ENCODE results near the gene URB2. TPM values are rescaled to one million over a fixed set of nuclear protein-coding genes. Genes with fewer than 3 reads are reported as not detected.

The URB2 gene
- total and polyA plus RNA-seq, 2 of the 13 experiments (the other 11 are each of a cell fraction or from before 2014, with no cell fraction given), result 4.0 to 17.6 TPM

DNA sequence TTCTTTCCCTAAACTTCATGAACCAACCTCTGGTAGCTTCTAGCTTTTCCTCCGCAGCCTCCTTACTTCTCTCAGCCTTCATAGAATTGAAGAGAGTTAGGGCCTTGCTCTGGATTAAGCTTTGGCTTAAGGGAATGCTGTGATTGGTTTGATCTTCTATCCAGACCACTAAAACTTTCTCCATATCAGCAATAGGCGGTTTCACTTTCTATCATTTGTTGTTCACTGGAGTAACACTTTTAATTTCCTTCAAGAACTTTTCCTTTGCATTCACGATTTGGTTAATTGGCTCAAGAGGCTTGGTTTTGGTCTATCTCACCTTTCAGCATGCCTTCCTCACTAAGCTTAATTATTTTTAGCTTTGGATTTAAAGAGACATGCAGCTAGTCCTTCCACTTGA is 5.1 kb downstream of the URB2 start (continued):
- TF ChIP-seq, protein P1, sequence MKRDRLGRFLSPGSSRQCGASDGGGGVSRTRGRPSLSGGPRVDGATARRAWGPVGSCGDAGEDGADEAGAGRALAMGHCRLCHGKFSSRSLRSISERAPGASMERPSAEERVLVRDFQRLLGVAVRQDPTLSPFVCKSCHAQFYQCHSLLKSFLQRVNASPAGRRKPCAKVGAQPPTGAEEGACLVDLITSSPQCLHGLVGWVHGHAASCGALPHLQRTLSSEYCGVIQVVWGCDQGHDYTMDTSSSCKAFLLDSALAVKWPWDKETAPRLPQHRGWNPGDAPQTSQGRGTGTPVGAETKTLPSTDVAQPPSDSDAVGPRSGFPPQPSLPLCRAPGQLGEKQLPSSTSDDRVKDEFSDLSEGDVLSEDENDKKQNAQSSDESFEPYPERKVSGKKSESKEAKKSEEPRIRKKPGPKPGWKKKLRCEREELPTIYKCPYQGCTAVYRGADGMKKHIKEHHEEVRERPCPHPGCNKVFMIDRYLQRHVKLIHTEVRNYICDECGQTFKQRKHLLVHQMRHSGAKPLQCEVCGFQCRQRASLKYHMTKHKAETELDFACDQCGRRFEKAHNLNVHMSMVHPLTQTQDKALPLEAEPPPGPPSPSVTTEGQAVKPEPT (CRISPR knock-in tag; IDR thresholded peaks at IDR 0.05; ENCODE audit: low read depth), result no peak
- TF ChIP-seq ZNF430 (CRISPR knock-in tag; IDR thresholded peaks at IDR 0.05) (no peak), ZNF180 (CRISPR knock-in tag; IDR thresholded peaks at IDR 0.05; ENCODE audit: borderline replicate concordance, low read depth) (no peak), FOXK1 (CRISPR knock-in tag; IDR thresholded peaks at IDR 0.05; ENCODE audit: borderline replicate concordance, low read depth) (no peak), NFYC (CRISPR knock-in tag; IDR thresholded peaks at IDR 0.05) (no peak)
- TF ChIP-seq, protein P2, sequence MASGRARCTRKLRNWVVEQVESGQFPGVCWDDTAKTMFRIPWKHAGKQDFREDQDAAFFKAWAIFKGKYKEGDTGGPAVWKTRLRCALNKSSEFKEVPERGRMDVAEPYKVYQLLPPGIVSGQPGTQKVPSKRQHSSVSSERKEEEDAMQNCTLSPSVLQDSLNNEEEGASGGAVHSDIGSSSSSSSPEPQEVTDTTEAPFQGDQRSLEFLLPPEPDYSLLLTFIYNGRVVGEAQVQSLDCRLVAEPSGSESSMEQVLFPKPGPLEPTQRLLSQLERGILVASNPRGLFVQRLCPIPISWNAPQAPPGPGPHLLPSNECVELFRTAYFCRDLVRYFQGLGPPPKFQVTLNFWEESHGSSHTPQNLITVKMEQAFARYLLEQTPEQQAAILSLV (CRISPR knock-in tag; IDR thresholded peaks at IDR 0.05; ENCODE audit: borderline replicate concordance), result no peak

DNA sequence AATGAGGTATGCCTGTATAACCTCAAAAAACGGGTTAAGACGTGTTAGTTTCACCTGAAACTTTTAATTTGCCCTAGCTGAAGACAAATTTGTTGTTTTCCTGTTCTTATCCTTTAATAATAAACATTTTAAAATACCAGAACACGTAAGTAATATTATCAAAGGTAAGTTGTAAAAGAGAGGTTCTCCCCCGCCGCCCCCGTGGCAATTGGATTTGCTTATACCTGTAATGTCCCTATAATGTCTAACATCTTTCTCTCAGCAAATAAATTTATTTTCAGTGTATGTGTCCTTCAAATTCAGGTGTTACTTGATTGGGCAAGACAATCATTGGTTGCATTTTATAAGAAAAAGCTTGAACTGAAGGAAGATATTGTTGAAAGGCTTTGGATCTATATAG is 5.9 kb downstream of the URB2 start:
- no TSS peak for BruUV-seq (replicated peaks)
- ChIA-PET CTCF (ENCODE audit: low intra/inter-chr PET ratio, low total read pairs) (no interaction called here), POLR2A (no interaction called here)
- Histone ChIP-seq H2AFZ (ENCODE audit: low read length) (no peak overlapping the region), H3K4me1 (ENCODE audit: insufficient read depth, low read length) (peaks cover 9% of the 10 kb centered on the region), H3K27me3 (ENCODE audit: control insufficient read depth in 1 of 2, insufficient read depth in 2 of 2, low read length in 2 of 2) (no peaks in the 10 kb centered on the region), H3K9me3 (ENCODE audit: low read length) (no peaks in the 10 kb centered on the region), H3K36me3 (replicated peaks in 1 of 2; ENCODE audit: control insufficient read depth in 1 of 2, insufficient read depth in 2 of 2, low read length in 2 of 2) (peaks cover 6 to 52% of the 10 kb centered on the region in 2 experiments), H3K79me2 (ENCODE audit: insufficient read depth, low read length) (peaks cover 41% of the 10 kb centered on the region), H3K9ac (ENCODE audit: insufficient read depth, low read depth, low read length) (no peak overlapping the region), H3K27ac (ENCODE audit: extremely low read length, insufficient read depth, low read length) (no peak overlapping the region), H3K4me2 (ENCODE audit: low read depth, low read length) (no peak overlapping the region), H3K4me3 (replicated peaks in 1 of 3; ENCODE audit: insufficient read depth in 1 of 3, low read depth in 2 of 3, low read length in 3 of 3) (no peak overlapping the region), H4K20me1 (ENCODE audit: insufficient read depth, low read length) (no peaks in the 10 kb centered on the region)
- in situ Hi-C loops (cut with HindIII; ENCODE audit: extremely low pct_ligation_motif_present, low pct_unique_long_range_greater_than_20kb) (no loop called here), intact Hi-C loops (cut with micrococcal nuclease; ENCODE audit: unreplicated experiment) (no loop called here)
- no peak for DNase-seq (ENCODE audit: low spot score)
- WGBS (ENCODE audit: low lambda C conversion rate), result 97% methylated on average over 6 of the region's 6 CpGs
- no peak for FAIRE-seq
- ATAC-seq, result no peak
- TF ChIP-seq ZNF569 (CRISPR knock-in tag; IDR thresholded peaks at IDR 0.05; ENCODE audit: borderline replicate concordance) (no peak), TGIF2 (CRISPR knock-in tag; IDR thresholded peaks at IDR 0.05) (no peak), XRCC5 (optimal IDR thresholded peaks at IDR 0.05; ENCODE audit: low read length) (no peak), ZNF260 (CRISPR knock-in tag; IDR thresholded peaks at IDR 0.05; ENCODE audit: borderline replicate concordance, low read depth) (no peak), MTA3 (CRISPR knock-in tag; IDR thresholded peaks at IDR 0.05) (no peak), ZNF615 (CRISPR knock-in tag; IDR thresholded peaks at IDR 0.05; ENCODE audit: borderline replicate concordance) (no peak), AHR (CRISPR knock-in tag; IDR thresholded peaks at IDR 0.05) (no peak)
- TF ChIP-seq, protein P3, sequence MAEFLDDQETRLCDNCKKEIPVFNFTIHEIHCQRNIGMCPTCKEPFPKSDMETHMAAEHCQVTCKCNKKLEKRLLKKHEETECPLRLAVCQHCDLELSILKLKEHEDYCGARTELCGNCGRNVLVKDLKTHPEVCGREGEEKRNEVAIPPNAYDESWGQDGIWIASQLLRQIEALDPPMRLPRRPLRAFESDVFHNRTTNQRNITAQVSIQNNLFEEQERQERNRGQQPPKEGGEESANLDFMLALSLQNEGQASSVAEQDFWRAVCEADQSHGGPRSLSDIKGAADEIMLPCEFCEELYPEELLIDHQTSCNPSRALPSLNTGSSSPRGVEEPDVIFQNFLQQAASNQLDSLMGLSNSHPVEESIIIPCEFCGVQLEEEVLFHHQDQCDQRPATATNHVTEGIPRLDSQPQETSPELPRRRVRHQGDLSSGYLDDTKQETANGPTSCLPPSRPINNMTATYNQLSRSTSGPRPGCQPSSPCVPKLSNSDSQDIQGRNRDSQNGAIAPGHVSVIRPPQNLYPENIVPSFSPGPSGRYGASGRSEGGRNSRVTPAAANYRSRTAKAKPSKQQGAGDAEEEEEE (CRISPR knock-in tag; IDR thresholded peaks at IDR 0.05; ENCODE audit: borderline replicate concordance), result no peak
- TF ChIP-seq, protein P4, sequence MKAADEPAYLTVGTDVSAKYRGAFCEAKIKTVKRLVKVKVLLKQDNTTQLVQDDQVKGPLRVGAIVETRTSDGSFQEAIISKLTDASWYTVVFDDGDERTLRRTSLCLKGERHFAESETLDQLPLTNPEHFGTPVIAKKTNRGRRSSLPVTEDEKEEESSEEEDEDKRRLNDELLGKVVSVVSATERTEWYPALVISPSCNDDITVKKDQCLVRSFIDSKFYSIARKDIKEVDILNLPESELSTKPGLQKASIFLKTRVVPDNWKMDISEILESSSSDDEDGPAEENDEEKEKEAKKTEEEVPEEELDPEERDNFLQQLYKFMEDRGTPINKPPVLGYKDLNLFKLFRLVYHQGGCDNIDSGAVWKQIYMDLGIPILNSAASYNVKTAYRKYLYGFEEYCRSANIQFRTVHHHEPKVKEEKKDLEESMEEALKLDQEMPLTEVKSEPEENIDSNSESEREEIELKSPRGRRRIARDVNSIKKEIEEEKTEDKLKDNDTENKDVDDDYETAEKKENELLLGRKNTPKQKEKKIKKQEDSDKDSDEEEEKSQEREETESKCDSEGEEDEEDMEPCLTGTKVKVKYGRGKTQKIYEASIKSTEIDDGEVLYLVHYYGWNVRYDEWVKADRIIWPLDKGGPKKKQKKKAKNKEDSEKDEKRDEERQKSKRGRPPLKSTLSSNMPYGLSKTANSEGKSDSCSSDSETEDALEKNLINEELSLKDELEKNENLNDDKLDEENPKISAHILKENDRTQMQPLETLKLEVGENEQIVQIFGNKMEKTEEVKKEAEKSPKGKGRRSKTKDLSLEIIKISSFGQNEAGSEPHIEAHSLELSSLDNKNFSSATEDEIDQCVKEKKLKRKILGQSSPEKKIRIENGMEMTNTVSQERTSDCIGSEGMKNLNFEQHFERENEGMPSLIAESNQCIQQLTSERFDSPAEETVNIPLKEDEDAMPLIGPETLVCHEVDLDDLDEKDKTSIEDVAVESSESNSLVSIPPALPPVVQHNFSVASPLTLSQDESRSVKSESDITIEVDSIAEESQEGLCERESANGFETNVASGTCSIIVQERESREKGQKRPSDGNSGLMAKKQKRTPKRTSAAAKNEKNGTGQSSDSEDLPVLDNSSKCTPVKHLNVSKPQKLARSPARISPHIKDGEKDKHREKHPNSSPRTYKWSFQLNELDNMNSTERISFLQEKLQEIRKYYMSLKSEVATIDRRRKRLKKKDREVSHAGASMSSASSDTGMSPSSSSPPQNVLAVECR (CRISPR knock-in tag; IDR thresholded peaks at IDR 0.05; ENCODE audit: borderline replicate concordance), result no peak
